Neural crest cell (in vitro differentiated cells): Measurements from ENCODE around the gene SYT6. TPM values are rescaled to one million over a fixed set of nuclear protein-coding genes. Genes with fewer than 3 reads are reported as not detected.

Source experiments
- DNase-seq: peaks from one replicate; pipeline ENCODE4 v3.0.0; 2021; ENCODE audit warnings: low read depth, mixed read lengths, low spot score
- H3K27ac Mint-ChIP-seq: one replicate; pipeline ENCODE4 v1.8.0; 2021; ENCODE audit warnings: mild to moderate bottlenecking, mixed read lengths; ENCODE audit not compliant: unreplicated experiment
- H3K27me3 Mint-ChIP-seq: 2 replicates; pipeline ENCODE4 v1.8.0; 2021; ENCODE audit warnings: low read depth, mild to moderate bottlenecking, mixed read lengths
- H3K36me3 Mint-ChIP-seq: 2 replicates; pipeline ENCODE4 v1.8.0; 2021; ENCODE audit warnings: low read depth, mild to moderate bottlenecking, mixed read lengths
- H3K4me1 Mint-ChIP-seq: 2 replicates; pipeline ENCODE4 v1.8.0; 2021; ENCODE audit warnings: mixed read lengths
- H3K4me3 Mint-ChIP-seq: one replicate; pipeline ENCODE4 v1.8.0; 2021; ENCODE audit warnings: mild to moderate bottlenecking, mixed read lengths
- H3K9me3 Mint-ChIP-seq: 2 replicates; pipeline ENCODE4 v1.8.0; 2021; ENCODE audit warnings: mixed read lengths
- CTCF ChIP-seq: fragments of 200-600 bp; sonication (generic); conservative IDR thresholded peaks from 2 replicates; pipeline ENCODE4 v1.5.0; 2021; ENCODE audit warnings: antibody characterized with exemption, mild to moderate bottlenecking
- total RNA-seq: library from RNA; stranded (reverse); gene quantifications from 2 replicates; pipeline ENCODE4 v1.2.1, GENCODE V29; 2021

SYT6 gene
- total RNA-seq, 1 donor from 2014 or later = 3.1 TPM

DNA sequence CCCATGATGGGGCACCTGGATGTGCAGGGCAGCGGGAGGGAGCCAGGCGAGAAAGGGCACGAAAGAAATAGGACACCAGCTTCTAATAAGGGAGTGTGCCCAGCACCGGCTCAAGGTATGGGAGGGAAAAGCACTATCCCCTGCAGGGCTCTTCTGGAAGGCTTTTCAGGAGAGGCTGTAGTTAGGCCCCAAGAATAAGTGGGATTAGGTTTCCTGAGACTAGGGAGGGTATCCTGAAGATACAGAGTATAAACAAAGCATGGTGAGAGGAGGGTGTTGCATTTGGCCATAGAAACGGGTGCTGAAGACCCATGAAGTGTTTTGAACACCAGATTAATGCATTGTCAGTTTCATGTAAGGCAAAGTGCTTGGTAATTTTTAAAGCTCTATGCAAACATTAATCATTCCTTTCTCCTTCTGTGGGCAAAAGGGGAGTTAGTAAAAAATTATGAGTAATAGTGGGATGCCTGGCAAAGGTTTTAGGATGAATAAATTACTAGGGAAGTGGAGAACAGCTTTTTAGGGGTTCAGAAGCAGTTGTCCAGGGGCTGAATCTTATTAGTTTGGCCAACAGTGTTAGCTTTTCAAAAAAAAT, 74.0 kb downstream of the SYT6 start:
- DNase-seq = no peak
- H3K4me3 Mint-ChIP-seq = no peak overlapping the region
- peaks cover 3% of the 10 kb centered on the region for H3K36me3 Mint-ChIP-seq
- peaks cover 3% of the 10 kb centered on the region for H3K9me3 Mint-ChIP-seq
- peaks cover 6% of the 10 kb centered on the region for H3K27me3 Mint-ChIP-seq
- no peak overlapping the region for H3K27ac Mint-ChIP-seq
- TF ChIP-seq CTCF = no peak
- peaks cover 17% of the 10 kb centered on the region for H3K4me1 Mint-ChIP-seq

- no peak overlapping the region for H3K4me3 Mint-ChIP-seq
- H3K27ac Mint-ChIP-seq = peak overlapping the region; percentile 54
- peaks cover 2% of the 10 kb centered on the region for H3K27me3 Mint-ChIP-seq
- TF ChIP-seq CTCF = no peak
- peaks cover 17% of the 10 kb centered on the region for H3K4me1 Mint-ChIP-seq
- H3K36me3 Mint-ChIP-seq = no peaks in the 10 kb centered on the region
- DNase-seq = no peak
- H3K9me3 Mint-ChIP-seq = peaks cover 3% of the 10 kb centered on the region
Measured at GRCh38 chr1:114078116-114078515, 75.6 kb downstream of the SYT6 start.

- DNase-seq = no peak
- Mint-ChIP-seq H3K36me3 (no peaks in the 10 kb centered on the region), H3K4me1 (peaks cover 12% of the 10 kb centered on the region), H3K4me3 (no peak overlapping the region), H3K9me3 (peaks cover 5% of the 10 kb centered on the region), H3K27ac (no peak overlapping the region), H3K27me3 (peaks cover 2% of the 10 kb centered on the region)
- no peak for TF ChIP-seq CTCF
Measured at GRCh38 chr1:114077188-114077587, 76.5 kb downstream of the SYT6 start.

GRCh38 chr1:114076308-114076707, 77.4 kb downstream of the SYT6 start:
- no peak for DNase-seq
- Mint-ChIP-seq H3K4me1 (peaks cover 12% of the 10 kb centered on the region), H3K27ac (no peak overlapping the region), H3K4me3 (no peak overlapping the region), H3K27me3 (peaks cover 2% of the 10 kb centered on the region), H3K9me3 (peaks cover 5% of the 10 kb centered on the region), H3K36me3 (no peaks in the 10 kb centered on the region)
- no peak for TF ChIP-seq CTCF

DNA sequence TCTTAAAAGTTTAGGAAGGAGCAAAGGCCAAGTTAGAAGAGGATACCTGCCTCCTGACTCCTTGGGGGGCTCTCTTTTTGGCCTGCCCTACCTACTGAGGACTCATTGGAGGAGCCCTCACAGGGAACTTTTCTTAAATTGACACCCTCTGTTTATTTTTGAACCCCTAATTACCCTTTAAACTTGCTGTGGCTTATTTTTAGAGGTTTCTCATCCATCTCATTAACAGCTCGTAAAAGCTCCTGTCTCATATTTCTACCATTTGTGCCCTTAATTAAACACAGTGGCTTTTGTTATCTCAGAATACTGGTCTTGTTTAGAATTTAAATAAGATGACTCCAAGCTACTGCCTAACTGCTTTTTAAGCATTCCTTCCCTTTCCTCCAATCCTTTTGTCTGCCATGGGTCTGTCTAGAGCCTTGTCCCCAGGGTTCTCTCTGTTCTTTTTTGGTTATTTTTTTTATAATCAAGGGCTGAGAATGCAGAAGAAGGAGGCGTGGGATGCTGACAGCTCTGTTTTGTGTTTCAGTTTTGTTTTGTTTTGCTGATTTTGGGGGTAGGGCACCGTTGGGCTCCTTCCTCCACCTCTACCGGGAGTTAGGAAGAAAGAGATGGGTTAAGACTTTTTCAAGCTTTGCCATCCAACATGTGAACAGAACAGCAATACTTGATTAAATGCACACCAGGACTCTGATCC, 78.0 kb downstream of the SYT6 start:
- no peak for DNase-seq
- peaks cover 5% of the 10 kb centered on the region for H3K9me3 Mint-ChIP-seq
- peaks cover 2% of the 10 kb centered on the region for H3K27me3 Mint-ChIP-seq
- peaks cover 12% of the 10 kb centered on the region for H3K4me1 Mint-ChIP-seq
- no peak overlapping the region for H3K4me3 Mint-ChIP-seq
- no peak for TF ChIP-seq CTCF
- H3K36me3 Mint-ChIP-seq = no peaks in the 10 kb centered on the region
- H3K27ac Mint-ChIP-seq = peak overlapping the region; percentile 39
